ENCODE results near the gene MT1A.

DNA sequence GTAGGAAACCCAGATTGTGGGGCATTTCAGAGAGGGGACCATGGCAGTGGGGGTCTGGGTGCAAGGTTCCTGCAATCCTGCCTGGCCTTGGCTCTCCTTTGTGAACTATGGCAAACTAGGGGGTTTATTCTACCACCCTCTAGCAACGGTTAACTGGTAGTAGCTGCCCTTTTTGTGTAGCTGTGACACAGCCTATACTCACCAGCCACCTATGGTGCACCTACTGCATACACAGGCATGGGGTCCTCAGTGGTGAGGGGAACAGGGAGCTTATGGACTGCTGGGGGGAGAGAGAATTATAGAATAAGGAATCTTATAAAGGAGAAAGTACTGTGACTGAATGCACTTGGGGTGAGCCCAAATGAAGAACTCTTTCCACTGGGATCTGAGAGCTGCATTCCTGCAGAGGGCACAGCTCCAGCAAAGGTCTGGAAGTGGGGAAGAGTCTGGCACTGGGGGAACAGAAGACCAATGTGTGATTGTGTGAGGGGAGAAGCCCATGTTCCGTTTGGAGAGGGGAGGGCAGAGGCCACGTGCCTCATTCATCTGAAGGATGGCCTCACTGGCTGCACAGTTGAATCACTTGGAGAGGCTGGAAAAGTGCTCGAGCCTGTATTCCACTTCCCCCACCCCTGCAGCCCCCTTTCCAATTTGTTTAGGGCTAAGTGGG lies 45.9 kb downstream of the MT1A start:
- TF ChIP-seq, protein P1, sequence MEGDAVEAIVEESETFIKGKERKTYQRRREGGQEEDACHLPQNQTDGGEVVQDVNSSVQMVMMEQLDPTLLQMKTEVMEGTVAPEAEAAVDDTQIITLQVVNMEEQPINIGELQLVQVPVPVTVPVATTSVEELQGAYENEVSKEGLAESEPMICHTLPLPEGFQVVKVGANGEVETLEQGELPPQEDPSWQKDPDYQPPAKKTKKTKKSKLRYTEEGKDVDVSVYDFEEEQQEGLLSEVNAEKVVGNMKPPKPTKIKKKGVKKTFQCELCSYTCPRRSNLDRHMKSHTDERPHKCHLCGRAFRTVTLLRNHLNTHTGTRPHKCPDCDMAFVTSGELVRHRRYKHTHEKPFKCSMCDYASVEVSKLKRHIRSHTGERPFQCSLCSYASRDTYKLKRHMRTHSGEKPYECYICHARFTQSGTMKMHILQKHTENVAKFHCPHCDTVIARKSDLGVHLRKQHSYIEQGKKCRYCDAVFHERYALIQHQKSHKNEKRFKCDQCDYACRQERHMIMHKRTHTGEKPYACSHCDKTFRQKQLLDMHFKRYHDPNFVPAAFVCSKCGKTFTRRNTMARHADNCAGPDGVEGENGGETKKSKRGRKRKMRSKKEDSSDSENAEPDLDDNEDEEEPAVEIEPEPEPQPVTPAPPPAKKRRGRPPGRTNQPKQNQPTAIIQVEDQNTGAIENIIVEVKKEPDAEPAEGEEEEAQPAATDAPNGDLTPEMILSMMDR (IDR thresholded peaks at IDR 0.05 in 2 of 3, conservative IDR thresholded peaks at IDR 0.05 in 1 of 3; ENCODE audit: control insufficient read depth in 2 of 3, extremely low read depth in 1 of 3, insufficient read depth in 1 of 3, low read depth in 3 of 3, low read length in 3 of 3) = no peak
- TF ChIP-seq, protein P2, sequence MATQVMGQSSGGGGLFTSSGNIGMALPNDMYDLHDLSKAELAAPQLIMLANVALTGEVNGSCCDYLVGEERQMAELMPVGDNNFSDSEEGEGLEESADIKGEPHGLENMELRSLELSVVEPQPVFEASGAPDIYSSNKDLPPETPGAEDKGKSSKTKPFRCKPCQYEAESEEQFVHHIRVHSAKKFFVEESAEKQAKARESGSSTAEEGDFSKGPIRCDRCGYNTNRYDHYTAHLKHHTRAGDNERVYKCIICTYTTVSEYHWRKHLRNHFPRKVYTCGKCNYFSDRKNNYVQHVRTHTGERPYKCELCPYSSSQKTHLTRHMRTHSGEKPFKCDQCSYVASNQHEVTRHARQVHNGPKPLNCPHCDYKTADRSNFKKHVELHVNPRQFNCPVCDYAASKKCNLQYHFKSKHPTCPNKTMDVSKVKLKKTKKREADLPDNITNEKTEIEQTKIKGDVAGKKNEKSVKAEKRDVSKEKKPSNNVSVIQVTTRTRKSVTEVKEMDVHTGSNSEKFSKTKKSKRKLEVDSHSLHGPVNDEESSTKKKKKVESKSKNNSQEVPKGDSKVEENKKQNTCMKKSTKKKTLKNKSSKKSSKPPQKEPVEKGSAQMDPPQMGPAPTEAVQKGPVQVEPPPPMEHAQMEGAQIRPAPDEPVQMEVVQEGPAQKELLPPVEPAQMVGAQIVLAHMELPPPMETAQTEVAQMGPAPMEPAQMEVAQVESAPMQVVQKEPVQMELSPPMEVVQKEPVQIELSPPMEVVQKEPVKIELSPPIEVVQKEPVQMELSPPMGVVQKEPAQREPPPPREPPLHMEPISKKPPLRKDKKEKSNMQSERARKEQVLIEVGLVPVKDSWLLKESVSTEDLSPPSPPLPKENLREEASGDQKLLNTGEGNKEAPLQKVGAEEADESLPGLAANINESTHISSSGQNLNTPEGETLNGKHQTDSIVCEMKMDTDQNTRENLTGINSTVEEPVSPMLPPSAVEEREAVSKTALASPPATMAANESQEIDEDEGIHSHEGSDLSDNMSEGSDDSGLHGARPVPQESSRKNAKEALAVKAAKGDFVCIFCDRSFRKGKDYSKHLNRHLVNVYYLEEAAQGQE (IDR thresholded peaks at IDR 0.05; ENCODE audit: low read depth, low read length) = no peak
- TF ChIP-seq EED (IDR thresholded peaks at IDR 0.05; ENCODE audit: low read depth) (no peak), RFX5 (IDR thresholded peaks at IDR 0.05; ENCODE audit: low read depth, low read length) (no peak), SMC3 (IDR thresholded peaks at IDR 0.05; ENCODE audit: borderline replicate concordance, low read length) (no peak), NRF1 (conservative IDR thresholded peaks at IDR 0.05; ENCODE audit: low read depth, low read length) (no peak), ZSCAN29 (IDR thresholded peaks at IDR 0.05) (no peak), POLR2A (IDR thresholded peaks at IDR 0.05; ENCODE audit: low read depth, low read length) (no peak), SMAD1 (IDR thresholded peaks at IDR 0.05; ENCODE audit: low read depth, partially characterized antibody) (no peak), SP1 (IDR thresholded peaks at IDR 0.05; ENCODE audit: low read depth, low read length) (no peak), KDM1A (IDR thresholded peaks at IDR 0.05; ENCODE audit: borderline replicate concordance) (no peak), NR2C2 (IDR thresholded peaks at IDR 0.05; ENCODE audit: borderline replicate concordance, control insufficient read depth, insufficient read length, low read depth) (no peak), CREB1 (IDR thresholded peaks at IDR 0.05; ENCODE audit: low read depth) (no peak)
- TF ChIP-seq, protein P3, sequence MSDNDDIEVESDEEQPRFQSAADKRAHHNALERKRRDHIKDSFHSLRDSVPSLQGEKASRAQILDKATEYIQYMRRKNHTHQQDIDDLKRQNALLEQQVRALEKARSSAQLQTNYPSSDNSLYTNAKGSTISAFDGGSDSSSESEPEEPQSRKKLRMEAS (IDR thresholded peaks at IDR 0.05; ENCODE audit: low read depth, low read length) = no peak

All from GM12878 (cell line).